GM18951 (cell line): ENCODE data around the gene CCDC178.

Experiments
- POLR2A ChIP-seq: IDR thresholded peaks from 4 replicates; pipeline ENCODE4 v1.6.1; 2011; ENCODE audit warnings: mild to moderate bottlenecking; ENCODE audit not compliant: insufficient read length, insufficient read depth; ENCODE audit errors: extremely low read depth
- in situ Hi-C: fragments of 300-500 bp; cut with MboI; formaldehyde crosslinking; loops from one replicate; pipeline ENCODE4 v1.12.0; 2022; ENCODE audit warnings: low sequenced_read_pairs, mixed read lengths, inconsistent platforms; ENCODE audit not compliant: unreplicated experiment

CCDC178 gene

DNA sequence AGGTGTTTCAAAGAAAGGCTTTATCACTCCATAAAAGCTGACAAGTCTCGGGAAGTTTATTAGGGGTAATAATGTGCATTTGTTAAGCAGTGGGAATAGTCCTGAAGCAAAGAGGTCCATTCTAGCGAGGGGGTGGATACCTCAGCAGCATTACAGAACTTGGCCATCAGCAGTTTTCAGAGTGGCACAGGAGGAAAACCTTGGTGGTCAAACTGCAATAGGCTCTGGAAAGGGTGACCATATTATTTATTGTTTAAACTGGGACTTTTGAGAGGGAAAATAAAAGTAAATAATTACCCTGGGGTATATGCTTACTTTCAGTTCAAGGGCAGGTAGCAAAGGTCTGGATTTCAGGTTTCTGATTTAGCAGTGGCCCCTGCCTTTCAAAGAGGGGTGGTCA, 552.2 kb downstream of the CCDC178 start:
- TF ChIP-seq POLR2A: no peak
- in situ Hi-C loops: no loop called here
